ENCODE measurements around the gene FAM118B. TPM values are rescaled to one million over a fixed set of nuclear protein-coding genes. Genes with fewer than 3 reads are reported as not detected.
"Not testable (repeated sequence)": the region's sequence is repeated elsewhere in the genome, so short reads cannot be mapped to it uniquely, and the experiment has no call there.

The FAM118B gene
- total RNA-seq, 1 donor from 2014 or later: 28.4 TPM

GRCh38 chr11:126254819-126255218, 43.2 kb downstream of the FAM118B start:
- Mint-ChIP-seq H3K9me3 (no peaks in the 10 kb centered on the region), H3K4me3 (no peak overlapping the region), H3K27me3 (ENCODE audit: low read depth) (no peaks in the 10 kb centered on the region), H3K36me3 (ENCODE audit: low read depth) (peaks cover 14% of the 10 kb centered on the region), H3K27ac (ENCODE audit: unreplicated experiment) (no peak overlapping the region), H3K4me1 (no peaks in the 10 kb centered on the region)
- TF ChIP-seq CTCF (conservative IDR thresholded peaks at IDR 0.05): no peak
- DNase-seq (ENCODE audit: low read depth, low spot score): no peak

- H3K9me3 Mint-ChIP-seq; DNase-seq (ENCODE audit: low read depth, low spot score); H3K27me3 Mint-ChIP-seq (ENCODE audit: low read depth); H3K27ac Mint-ChIP-seq (ENCODE audit: unreplicated experiment); H3K4me1 Mint-ChIP-seq; H3K4me3 Mint-ChIP-seq: not testable (repeated sequence)
- H3K36me3 Mint-ChIP-seq (ENCODE audit: low read depth): peaks cover 16% of the 10 kb centered on the region
Measured at GRCh38 chr11:126255507-126255906, 43.9 kb downstream of the FAM118B start.

- Mint-ChIP-seq H3K4me3 (no peak overlapping the region), H3K9me3 (no peaks in the 10 kb centered on the region), H3K27me3 (ENCODE audit: low read depth) (no peaks in the 10 kb centered on the region), H3K4me1 (no peaks in the 10 kb centered on the region), H3K36me3 (ENCODE audit: low read depth) (peaks cover 14% of the 10 kb centered on the region), H3K27ac (ENCODE audit: unreplicated experiment) (no peak overlapping the region)
- no peak for DNase-seq (ENCODE audit: low read depth, low spot score)
- no peak for TF ChIP-seq CTCF (conservative IDR thresholded peaks at IDR 0.05)
Measured at GRCh38 chr11:126256216-126256615, 44.6 kb downstream of the FAM118B start.

- H3K4me3 Mint-ChIP-seq: no peak overlapping the region
- no peaks in the 10 kb centered on the region for H3K9me3 Mint-ChIP-seq
- TF ChIP-seq CTCF (conservative IDR thresholded peaks at IDR 0.05): no peak
- no peak for DNase-seq (ENCODE audit: low read depth, low spot score)
- H3K27me3 Mint-ChIP-seq (ENCODE audit: low read depth): no peaks in the 10 kb centered on the region
- no peaks in the 10 kb centered on the region for H3K4me1 Mint-ChIP-seq
- no peak overlapping the region for H3K27ac Mint-ChIP-seq (ENCODE audit: unreplicated experiment)
- H3K36me3 Mint-ChIP-seq (ENCODE audit: low read depth): peaks cover 12% of the 10 kb centered on the region
Measured at GRCh38 chr11:126257144-126257543, 45.6 kb downstream of the FAM118B start.

- Mint-ChIP-seq H3K36me3 (ENCODE audit: low read depth) (peaks cover 11% of the 10 kb centered on the region), H3K4me3 (no peak overlapping the region), H3K4me1 (no peaks in the 10 kb centered on the region), H3K27me3 (ENCODE audit: low read depth) (no peaks in the 10 kb centered on the region), H3K9me3 (no peaks in the 10 kb centered on the region), H3K27ac (ENCODE audit: unreplicated experiment) (no peak overlapping the region)
- TF ChIP-seq CTCF (conservative IDR thresholded peaks at IDR 0.05): no peak
- no peak for DNase-seq (ENCODE audit: low read depth, low spot score)
Measured at GRCh38 chr11:126257764-126258163, 46.2 kb downstream of the FAM118B start.

GRCh38 chr11:126262216-126262615, 50.6 kb downstream of the FAM118B start:
- no peak for TF ChIP-seq CTCF (conservative IDR thresholded peaks at IDR 0.05)
- peaks cover 3% of the 10 kb centered on the region for H3K4me1 Mint-ChIP-seq
- H3K36me3 Mint-ChIP-seq (ENCODE audit: low read depth): peaks cover 20% of the 10 kb centered on the region
- no peak for DNase-seq (ENCODE audit: low read depth, low spot score)
- no peaks in the 10 kb centered on the region for H3K9me3 Mint-ChIP-seq
- H3K27ac Mint-ChIP-seq (ENCODE audit: unreplicated experiment): no peak overlapping the region
- H3K4me3 Mint-ChIP-seq: no peak overlapping the region
- H3K27me3 Mint-ChIP-seq (ENCODE audit: low read depth): no peaks in the 10 kb centered on the region

Data from neural crest cell (in vitro differentiated cells).